ENCODE results near the gene PHKG1. TPM values are rescaled to one million over a fixed set of nuclear protein-coding genes. Genes with fewer than 3 reads are reported as not detected.
"Not testable (repeated sequence)": the region's sequence is repeated elsewhere in the genome, so short reads cannot be mapped to it uniquely, and the experiment has no call there.

Gene PHKG1
- total and polyA plus RNA-seq, 8 donors: 0.31 to 39.3 (median 1.5) TPM; not detected in 3

DNA sequence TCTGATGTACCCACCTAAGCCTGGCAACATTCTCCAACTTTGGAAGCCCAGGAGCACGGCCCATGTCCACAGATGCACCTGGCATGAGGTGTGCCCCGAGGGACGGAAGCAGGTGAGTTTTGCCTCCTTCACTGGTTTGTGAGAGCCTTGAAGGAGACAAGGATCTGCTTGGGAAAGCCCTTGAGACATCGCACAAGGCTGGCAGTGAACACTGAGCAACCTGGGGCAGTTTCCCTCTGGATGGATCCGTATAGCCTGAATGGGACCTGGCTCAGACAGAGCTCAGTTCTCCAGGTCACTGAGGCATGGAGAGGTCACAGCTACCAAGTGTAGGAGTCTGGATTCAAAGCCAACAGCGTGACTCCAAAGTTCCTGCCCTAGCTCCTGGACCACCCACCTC is 32.2 kb upstream of the PHKG1 start:
- intact Hi-C loops (cut with DNase I; ENCODE audit: low total_unique reads): no loop called here
- Histone ChIP-seq H3K4me3 (no peak overlapping the region), H3K4me1 (no peaks in the 10 kb centered on the region), H3K9me3 (no peaks in the 10 kb centered on the region), H3K27ac (no peak overlapping the region), H3K27me3 (no peaks in the 10 kb centered on the region), H3K36me3 (no peaks in the 10 kb centered on the region)
- TF ChIP-seq POLR2A (IDR thresholded peaks at IDR 0.05): no peak
- no peak for TF ChIP-seq POLR2AphosphoS5 (IDR thresholded peaks at IDR 0.05)
- TF ChIP-seq, protein P1, sequence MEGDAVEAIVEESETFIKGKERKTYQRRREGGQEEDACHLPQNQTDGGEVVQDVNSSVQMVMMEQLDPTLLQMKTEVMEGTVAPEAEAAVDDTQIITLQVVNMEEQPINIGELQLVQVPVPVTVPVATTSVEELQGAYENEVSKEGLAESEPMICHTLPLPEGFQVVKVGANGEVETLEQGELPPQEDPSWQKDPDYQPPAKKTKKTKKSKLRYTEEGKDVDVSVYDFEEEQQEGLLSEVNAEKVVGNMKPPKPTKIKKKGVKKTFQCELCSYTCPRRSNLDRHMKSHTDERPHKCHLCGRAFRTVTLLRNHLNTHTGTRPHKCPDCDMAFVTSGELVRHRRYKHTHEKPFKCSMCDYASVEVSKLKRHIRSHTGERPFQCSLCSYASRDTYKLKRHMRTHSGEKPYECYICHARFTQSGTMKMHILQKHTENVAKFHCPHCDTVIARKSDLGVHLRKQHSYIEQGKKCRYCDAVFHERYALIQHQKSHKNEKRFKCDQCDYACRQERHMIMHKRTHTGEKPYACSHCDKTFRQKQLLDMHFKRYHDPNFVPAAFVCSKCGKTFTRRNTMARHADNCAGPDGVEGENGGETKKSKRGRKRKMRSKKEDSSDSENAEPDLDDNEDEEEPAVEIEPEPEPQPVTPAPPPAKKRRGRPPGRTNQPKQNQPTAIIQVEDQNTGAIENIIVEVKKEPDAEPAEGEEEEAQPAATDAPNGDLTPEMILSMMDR (IDR thresholded peaks at IDR 0.05): no peak
- TF ChIP-seq EP300 (IDR thresholded peaks at IDR 0.05): no peak
- DNase-seq: no peak
- WGBS, 5 donors: 68 to 87% (median 75%) methylated on average over 5 to 6 of the region's 6 CpGs

DNA sequence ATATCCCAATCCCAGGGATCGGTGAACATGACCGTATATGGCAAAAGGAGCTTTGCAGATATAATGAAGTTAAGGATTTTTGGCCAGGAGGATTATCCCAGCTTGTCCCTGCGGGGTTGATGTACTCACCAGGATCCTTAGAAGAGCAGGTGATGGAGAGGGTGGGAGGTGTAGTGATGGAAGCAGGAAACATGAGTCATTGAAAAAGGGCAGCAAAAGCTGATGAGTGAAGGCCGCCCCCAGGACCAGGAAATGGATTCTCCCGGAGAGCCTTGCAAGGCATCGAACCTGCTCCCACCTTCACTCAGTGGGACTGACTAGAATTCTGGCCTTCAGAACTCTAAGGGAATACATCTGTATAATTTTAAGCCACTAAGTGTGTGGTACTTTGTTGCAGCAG is 28.7 kb upstream of the PHKG1 start:
- Histone ChIP-seq H3K4me3 (no peak overlapping the region), H3K27ac (no peak overlapping the region), H3K27me3 (peaks cover 0 to 10% (median 4%) of the 10 kb centered on the region in 3 donors), H3K9me3 (no peaks in the 10 kb centered on the region), H3K4me1 (peaks cover 0 to under 1% (median under 1%) of the 10 kb centered on the region in 4 donors), H3K36me3 (no peaks in the 10 kb centered on the region)
- 72 to 94% (median 90%) methylated on average over 6 of the region's 6 CpGs for WGBS, 5 donors
- TF ChIP-seq EP300 (IDR thresholded peaks at IDR 0.05) (no peak), POLR2A (IDR thresholded peaks at IDR 0.05) (no peak), POLR2AphosphoS5 (IDR thresholded peaks at IDR 0.05) (no peak)
- TF ChIP-seq, protein P1 (IDR thresholded peaks at IDR 0.05): no peak
- intact Hi-C loops (cut with DNase I; ENCODE audit: low total_unique reads): no loop called here
- no peak for DNase-seq

DNA sequence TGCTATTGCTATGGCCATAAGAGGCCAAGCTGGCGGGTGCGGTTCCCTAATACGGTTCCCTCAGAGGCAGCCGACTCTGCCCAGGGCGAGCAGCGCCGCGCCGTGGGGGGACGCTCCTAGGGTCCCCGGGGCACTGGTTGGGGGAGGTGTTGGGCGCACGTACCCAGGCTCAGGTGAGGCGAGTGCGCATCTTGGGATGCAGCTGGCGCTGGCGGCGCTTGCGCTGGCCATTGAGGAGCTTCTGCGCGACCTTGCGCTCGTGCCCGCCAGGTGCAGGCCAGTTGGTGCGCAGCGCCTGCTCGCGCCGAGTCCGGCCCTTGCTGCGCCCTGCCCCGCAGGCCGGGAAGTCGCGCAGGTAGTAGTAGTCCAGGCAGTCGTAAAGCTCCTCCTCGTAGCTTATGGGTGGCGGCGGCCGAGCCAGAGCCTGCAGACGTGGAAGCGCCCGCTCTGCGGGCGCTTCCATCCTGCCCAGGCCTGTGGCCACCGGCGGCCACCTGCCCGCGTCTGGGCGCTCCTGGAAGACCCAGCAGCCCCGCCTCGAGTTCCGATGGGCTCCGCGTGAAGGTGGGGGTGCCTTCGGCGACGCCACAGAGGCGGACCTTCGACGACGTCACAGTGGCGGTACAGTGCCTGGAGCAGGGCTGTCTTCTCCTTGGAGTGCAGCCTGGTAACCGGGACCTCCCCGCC is 23.2 kb upstream of the PHKG1 start, which contains the start of gene NUPR2:
Gene NUPR2 (minus strand): TSS at position 566 of the 687 bp plus-strand sequence. CDS start 103 bp downstream, at position 463.
- DNase-seq: peak; percentile 45 to 75
- intact Hi-C loops (cut with DNase I; ENCODE audit: low total_unique reads): no loop called here
- 5 to 10% (median 8%) methylated on average over 27 to 65 of the region's 65 CpGs for WGBS, 5 donors
- TF ChIP-seq POLR2AphosphoS5 (IDR thresholded peaks at IDR 0.05): peak in 1 of 3 donors; percentile 16
- TF ChIP-seq, protein P1 (IDR thresholded peaks at IDR 0.05): no peak
- no peak for TF ChIP-seq EP300 (IDR thresholded peaks at IDR 0.05)
- no peak for TF ChIP-seq POLR2A (IDR thresholded peaks at IDR 0.05)
- Histone ChIP-seq H3K4me3 (peak within 1 kb of the TSS; percentile 34 to 49 (median 39)), H3K27me3 (peaks cover 0 to 25% (median 10%) of the 10 kb centered on the region in 3 donors), H3K9me3 (no peaks in the 10 kb centered on the region), H3K4me1 (peaks cover 5 to 17% (median 8%) of the 10 kb centered on the region in 4 donors), H3K27ac (peak within 1 kb of the TSS; percentile 38 to 73 (median 55)), H3K36me3 (no peaks in the 10 kb centered on the region)

DNA sequence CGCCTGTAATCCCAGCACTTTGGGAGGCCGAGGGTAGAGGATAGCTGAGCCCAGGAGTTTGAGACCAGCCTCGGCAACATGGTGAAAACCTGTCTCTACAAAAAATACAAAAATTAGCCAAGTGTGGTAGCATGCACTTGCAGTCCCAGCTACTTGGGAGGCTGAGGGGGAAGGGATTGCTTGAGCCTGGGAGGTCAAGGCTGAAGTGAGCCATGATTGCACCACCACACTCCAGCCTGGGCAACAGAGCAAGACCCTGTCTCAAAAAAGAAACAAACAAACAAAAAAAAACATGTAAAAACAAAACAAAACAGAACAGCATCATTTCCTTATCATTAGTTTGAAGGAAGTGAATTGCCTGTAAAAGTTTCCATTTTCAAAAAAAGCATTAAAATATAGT is 19.5 kb upstream of the PHKG1 start:
- WGBS, 5 donors: 71 to 98% (median 97%) methylated on average over 3 of the region's 3 CpGs
- H3K4me3 ChIP-seq; intact Hi-C loops (cut with DNase I; ENCODE audit: low total_unique reads); H3K27ac ChIP-seq; H3K36me3 ChIP-seq; H3K9me3 ChIP-seq; DNase-seq: not testable (repeated sequence)
- Histone ChIP-seq H3K4me1 (peaks cover 5 to 17% (median 9%) of the 10 kb centered on the region in 4 donors), H3K27me3 (peaks cover 0 to 23% (median 10%) of the 10 kb centered on the region in 3 donors)

DNA sequence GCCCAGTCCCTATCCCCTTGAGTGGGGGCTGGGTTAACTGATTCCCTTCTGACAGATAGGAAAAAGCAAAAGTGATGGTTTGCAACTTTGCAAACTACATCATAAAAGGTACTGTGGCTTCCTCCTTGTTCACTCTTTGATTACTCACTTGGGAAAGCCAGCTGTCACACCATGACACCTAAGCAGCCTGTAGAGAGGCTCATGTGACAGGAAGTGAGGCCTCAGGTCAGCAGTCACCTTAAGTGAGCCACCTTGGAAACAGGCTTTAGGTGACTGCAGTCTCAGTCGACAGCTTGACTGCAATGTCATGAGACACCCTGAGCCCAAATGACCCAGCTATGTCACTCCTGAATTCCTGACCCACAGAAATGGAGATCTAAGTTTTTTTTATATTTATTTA is 17.9 kb upstream of the PHKG1 start:
- Histone ChIP-seq H3K36me3 (no peaks in the 10 kb centered on the region), H3K4me1 (peaks cover under 1 to 14% (median 5%) of the 10 kb centered on the region in 4 donors), H3K9me3 (no peaks in the 10 kb centered on the region), H3K4me3 (no peak overlapping the region), H3K27ac (no peak overlapping the region), H3K27me3 (peaks cover 0 to 7% (median 0%) of the 10 kb centered on the region in 3 donors)
- 78 to 94% (median 83%) methylated on average over 1 of the region's 1 CpG for WGBS, 5 donors
- TF ChIP-seq POLR2AphosphoS5 (IDR thresholded peaks at IDR 0.05): no peak
- TF ChIP-seq, protein P1 (IDR thresholded peaks at IDR 0.05): no peak
- no peak for TF ChIP-seq POLR2A (IDR thresholded peaks at IDR 0.05)
- TF ChIP-seq EP300 (IDR thresholded peaks at IDR 0.05): no peak
- DNase-seq: no peak
- intact Hi-C loops (cut with DNase I; ENCODE audit: low total_unique reads): no loop called here

Data from stomach (tissue), 9 donors.